Activated CD4-positive, alpha-beta T cell treated with anti-CD3 and anti-CD28 coated beads, Interleukin-2, amount 50 U/mL, for 16 hours (primary cell): Measurements from ENCODE around the gene IQCK.

Experiments
- DNase-seq: peaks from one replicate; pipeline ENCODE4 v3.0.0-alpha.2; 2020

The IQCK gene

GRCh38 chr16:19868421-19868820 is 150.3 kb downstream of the IQCK start:
- DNase-seq, result no peak

DNA sequence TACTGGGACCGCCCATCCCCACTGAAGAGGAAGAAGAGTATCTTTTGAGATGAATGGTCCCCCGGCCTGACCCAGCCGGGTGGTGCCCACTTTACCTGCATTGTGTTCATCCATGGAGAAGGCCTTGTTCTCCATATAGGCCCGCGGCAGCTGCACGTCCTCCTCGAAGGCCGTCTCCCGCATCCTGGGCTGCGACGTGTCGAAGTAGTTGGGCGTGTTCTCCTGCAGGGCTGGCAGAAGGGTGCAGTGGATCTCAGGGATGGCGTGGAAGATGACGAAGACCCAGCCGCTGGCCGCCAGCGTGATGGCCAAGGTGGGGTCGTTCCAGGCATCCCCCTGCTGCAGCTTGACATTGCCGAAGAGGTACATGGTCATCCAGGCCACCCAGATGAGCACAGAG is 153.7 kb downstream of the IQCK start:
- no peak for DNase-seq

DNA sequence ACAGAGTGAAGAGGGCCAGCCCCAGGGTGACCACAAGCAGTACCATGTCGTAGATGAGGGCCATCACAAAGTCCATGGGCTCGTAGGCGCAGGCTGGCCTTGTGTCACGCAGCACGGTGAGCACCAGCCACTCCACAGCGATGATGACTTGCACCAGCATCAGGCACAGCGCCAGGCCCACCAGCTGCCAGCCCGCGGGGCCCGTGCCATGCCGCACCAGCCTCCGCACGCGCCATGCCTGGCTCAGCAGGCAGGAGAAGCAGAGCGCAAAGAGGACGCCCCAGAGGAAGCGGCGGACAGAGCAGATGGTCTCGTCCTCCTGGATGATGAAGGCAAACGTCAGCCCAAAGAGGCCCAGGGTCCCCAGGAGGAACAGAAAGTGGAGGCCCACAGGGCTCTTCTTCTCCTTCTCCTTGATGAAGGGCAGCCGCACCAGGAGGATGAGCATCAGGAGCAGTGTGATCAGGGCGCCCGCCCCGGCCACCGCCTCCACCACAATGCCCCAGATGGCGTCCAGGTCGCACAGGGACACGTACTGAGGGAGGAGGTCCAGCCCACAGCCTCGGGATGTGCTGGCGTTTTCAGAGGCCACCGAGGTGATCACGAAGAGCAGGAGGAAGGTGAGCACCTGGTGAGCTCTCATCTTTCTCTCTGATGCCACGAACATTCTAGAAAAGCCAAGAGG is 154.2 kb downstream of the IQCK start:
- no peak for DNase-seq

DNA sequence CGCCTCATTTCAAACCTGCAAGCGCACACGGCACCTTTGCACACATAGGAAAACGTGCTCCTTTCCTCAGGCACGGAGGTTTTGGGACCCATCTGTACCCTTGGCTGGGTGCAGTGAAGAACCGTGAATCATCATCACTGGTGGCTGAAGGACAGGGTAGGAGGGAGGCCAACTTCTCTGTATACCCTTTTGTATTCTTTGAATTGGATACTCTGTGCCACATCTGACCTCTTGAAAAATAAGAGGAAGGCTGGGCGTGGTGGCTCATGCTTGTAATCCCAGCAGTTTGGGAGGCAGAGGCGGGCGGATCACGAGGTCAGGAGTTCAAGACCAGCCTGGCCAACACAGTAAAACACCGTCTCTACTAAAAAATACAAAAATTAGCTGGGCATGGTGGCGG is 154.9 kb downstream of the IQCK start:
- DNase-seq, result no peak

DNA sequence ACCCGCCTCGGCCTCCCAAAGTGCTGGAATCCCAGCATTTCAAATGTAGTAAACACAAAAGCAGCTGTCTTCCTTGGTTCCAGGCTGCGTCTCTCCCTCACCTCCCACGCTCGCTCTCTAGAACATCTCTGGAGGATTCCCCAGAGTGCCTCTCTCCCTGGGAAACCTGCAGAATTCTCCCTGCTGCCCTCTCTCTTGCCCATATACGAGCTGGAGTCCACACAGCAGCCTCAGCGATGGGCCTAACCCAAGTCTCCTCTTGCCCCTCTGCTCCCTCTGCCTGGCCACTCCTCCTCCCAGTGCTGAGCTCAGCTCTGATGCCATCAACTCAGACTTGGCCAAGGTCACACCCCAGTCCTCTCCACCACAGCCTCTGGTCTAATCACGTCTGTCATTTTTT is 156.0 kb downstream of the IQCK start:
- DNase-seq, result no peak

- no peak for DNase-seq
These were observed 156.9 kb downstream of the IQCK start for GRCh38 chr16:19874851-19875546.

DNA sequence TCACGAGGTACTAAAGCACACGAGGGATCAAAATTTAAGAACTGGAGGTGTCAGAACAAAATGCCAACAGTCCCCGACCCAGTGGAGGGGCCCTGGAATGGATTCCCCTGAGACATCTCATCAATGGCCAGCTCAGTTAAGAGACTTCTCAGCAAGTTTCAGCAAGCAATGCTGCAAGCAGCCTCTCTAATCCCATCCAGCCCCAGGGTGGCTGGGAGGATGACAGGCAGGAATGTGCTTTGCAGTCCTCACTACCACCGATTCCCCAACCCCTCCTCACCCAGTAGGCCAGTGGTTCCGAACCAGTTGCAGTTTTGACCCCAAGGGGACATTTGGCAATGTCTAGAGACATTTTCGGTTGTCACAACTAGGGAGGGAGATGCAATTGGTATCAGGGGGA is 157.8 kb downstream of the IQCK start:
- DNase-seq, result no peak

DNA sequence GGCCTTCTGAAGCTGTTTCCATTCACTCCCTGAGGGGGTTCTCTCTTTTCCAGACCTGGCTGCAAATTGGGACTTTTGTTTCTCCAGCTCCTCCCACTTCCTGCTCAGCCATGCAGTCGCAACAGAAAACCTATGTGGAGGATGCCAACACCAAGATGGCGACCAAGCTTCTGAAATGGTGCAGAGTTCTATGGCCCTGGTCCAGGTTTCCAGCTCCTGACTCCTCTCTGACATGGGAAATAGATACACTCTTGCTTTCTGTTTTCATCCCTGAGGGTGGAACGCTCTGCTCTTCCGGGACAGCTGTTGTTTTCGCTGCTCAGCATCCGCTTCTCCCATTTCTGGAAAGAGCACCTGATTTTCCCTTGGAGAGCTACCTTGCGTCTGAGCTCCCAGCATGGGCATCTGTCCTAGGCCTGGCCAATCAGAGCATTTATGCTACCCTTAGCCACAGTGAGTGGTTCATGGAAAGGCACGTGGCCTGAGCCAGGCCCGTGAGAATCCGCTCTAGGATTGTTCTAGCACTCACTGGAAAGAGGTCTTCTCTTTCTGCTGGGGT is 158.5 kb downstream of the IQCK start:
- no peak for DNase-seq

DNA sequence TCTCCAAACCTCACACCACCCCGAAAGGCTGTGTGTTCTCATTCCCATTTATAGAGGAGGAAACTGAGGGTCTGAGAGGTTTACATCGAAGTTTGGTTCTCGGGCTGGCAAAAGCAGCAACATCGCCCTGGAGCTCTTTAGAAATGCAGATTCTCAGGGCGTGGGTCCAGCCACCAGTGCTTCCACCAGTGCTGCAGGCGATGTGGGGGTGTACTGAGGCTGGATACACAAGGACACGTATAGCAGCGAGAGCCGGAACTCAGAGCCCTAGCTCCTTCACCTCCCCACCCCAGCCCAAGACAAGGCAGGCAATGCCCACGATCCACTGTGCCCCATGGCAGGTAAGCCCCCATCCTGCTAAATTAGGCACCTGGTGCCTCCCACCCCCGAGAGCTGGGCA is 160.7 kb downstream of the IQCK start:
- DNase-seq, result no peak

DNA sequence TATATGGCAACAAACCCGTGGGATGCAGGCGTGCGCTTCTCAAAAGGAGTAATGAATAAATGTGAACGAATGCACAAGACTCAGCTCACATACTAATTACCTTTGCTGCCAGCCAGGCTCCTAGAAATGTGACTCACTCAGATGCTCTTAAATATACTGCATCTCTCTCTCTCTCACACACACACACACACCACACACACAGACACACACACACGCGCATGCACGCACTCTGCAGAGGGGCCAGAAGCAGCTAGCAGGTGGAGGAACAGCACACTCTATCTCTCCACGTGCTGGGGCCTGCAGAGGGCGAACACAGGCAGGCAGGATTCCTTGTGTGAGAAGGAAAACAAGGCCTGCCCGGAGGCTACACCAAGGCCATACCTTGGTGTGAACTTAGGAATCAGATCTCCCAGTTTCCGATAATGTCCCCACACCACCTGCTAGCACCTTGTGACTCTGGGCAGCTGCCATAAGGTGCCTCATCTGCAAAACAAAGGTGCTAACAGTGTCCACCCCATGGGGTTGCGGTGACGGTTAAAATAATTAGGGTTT is 161.2 kb downstream of the IQCK start:
- no peak for DNase-seq

- no peak for DNase-seq
These were observed 163.0 kb downstream of the IQCK start for GRCh38 chr16:19881028-19881427.

DNA sequence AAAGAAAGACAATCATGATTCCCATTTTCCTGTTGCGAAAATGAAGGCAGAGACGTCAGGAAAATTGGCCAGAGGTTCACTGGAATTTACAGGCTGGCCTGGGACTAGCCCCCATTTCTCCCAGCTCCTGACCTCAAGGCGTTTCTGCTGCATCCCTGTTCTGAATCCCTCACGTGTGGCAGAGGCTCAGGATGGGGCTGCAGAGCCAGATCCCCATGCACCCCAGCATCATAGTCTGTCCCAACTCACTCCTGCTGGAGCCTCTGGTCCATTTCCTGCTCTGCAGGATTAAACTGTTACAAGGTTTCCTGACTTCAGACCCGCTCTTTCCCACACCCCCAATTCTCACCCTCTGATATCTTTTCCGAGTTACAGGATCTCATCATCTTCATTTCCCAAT is 163.7 kb downstream of the IQCK start:
- no peak for DNase-seq

DNA sequence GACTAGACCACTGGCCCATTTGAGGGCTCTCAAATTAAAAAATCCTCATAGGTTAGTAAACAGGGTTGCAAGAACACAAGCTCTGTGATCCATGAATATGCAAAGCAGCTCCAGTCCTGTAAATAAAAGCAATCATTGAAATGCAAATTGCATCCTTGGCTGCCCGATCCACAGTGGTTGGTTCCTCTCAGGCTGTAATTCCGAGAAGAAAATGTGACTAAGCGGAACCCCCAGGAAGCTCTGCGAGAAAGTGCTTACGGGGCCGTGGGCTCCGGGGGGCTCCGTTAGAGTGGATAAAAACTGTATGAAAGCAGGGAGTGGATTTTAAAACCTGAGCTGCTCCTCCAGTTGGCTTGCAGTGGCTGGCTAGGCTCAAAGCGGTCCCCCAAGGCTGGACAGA is 164.1 kb downstream of the IQCK start:
- no peak for DNase-seq

DNA sequence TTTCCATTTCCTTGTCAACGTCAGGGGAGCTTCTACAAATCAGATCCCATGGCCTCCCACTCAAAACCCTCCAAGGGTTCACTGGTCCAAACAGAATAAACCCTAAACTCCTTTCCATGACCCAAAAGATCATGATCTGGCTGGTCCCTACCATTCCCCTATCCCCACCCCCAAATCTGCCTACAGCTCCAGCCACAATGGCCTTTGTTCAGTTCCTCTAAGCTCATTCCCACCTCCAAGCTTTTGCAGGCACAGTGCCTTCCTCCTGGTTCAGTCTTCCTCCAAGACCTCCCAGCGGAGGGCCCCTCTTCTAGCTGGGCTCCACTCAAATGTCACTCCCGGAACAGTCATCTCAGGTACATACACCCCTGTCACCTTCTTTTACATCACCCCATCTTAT is 164.6 kb downstream of the IQCK start:
- DNase-seq, result no peak

- no peak for DNase-seq
These were observed 165.4 kb downstream of the IQCK start for GRCh38 chr16:19883296-19883965.

- no peak for DNase-seq
These were observed 166.0 kb downstream of the IQCK start for GRCh38 chr16:19883966-19884485.

- DNase-seq, result peak; percentile 8
These were observed 166.8 kb downstream of the IQCK start, which contains the start of gene GPRC5B for GRCh38 chr16:19884611-19885450. GPRC5B (minus strand) TSS chr16:19884848; CDS start chr16:19872845, 12,003 bp downstream.

DNA sequence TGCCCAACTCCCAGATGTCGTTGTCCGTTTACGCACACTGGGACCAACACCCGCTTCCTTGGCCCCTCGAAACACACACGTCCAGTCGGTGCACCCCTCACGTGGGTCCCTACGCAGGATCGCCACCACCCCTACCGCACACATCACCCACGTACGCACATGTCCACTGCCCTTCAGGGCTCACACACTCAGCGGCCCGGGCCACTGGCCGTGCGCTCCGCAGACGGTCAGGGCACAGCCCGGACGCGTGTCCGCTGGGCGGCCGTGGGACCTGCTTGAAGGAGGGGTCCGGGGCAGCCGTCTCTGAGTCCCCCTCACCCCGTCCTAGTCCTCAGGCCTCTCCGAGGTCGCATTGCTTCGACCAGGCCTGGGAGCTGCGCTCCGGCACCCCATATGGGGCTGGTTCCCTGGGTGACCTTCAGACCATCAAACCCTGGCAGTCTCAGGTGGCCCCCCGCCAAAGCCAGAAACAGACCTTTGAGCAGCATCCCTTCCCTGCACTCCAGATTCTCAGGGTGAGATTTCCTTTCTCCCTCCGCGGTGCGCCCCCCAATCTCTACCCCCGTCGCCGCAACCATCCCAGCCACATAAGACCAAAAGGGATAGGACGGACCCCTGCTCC is 167.5 kb downstream of the IQCK start:
- DNase-seq, result no peak

DNA sequence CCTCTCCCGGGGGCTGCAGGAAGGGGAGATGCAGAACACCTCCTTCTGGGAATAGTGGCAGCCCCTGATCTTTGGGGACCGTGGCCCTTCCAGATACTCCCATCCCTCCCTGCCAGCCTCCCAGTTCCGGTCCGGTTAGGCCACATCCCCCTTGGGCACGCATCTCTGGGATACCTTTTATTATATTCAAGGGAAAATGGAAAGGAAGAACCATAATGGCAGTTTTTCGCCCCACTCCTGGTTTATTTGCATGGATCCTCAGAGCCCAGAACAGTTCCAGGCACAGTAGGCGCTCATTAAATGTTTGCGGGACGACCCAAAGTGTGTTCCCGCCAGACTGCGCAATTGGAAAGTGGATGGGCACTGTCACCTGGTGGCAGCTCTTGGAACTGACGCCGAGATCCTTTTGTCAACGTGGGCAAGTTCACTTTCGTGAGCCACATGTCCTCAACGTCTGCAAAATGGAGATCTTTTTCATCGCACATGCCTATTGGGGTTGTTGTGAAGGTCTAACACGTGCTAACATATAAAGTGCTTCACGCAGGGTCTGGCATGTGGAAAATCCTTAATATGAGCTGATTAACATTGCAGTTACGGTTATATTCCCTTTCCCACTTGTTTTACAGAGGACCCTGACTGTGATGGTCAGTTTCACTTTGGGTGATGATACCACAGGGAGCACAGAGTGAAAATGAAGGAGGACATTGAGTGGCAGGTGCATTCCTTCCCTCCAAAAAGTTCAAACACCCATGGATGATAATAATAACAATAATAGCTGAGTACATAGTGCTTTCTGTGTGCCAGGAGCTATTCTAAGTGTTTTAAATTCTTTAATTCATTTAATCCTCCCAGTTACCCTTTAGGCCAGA is 168.2 kb downstream of the IQCK start:
- DNase-seq, result peak; percentile 86

DNA sequence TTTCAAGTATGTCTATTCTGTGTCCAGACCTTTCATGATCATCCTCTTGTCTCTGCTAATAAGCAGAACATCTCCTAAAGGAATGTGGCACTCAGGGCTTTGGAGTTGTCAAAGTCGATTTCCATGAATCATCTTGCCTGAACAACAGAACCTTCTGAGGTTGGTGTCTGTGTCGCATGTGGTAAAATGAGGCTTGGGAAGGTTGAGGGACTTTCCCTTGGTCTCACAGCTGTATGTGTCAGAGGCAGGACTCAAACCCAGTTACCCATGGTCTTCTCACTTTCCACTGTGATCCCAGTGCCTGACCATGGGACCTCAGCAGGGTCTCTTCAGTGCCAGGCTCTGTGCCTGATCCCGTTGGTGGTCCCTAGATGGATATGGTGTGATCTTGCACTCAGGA is 170.8 kb downstream of the IQCK start:
- no peak for DNase-seq

- no peak for DNase-seq
These were observed 172.8 kb downstream of the IQCK start for GRCh38 chr16:19890901-19891300.
